Measurements from ENCODE around the gene CENPC. TPM values are rescaled to one million over a fixed set of nuclear protein-coding genes. Genes with fewer than 3 reads are reported as not detected.

The CENPC gene
- total and polyA plus RNA-seq, 2 experiments from 2014 or later = 21.6 to 24.5 TPM

- TF ChIP-seq ZNF462 (CRISPR knock-in tag; IDR thresholded peaks at IDR 0.05) (no peak), STAT1 (IDR thresholded peaks at IDR 0.05; ENCODE audit: unreplicated experiment) (no peak), POLR2AphosphoS5 (IDR thresholded peaks at IDR 0.05; ENCODE audit: low read depth) (no peak), CREB1 (CRISPR knock-in tag; IDR thresholded peaks at IDR 0.05; ENCODE audit: low read depth) (no peak), NANOG (IDR thresholded peaks at IDR 0.05; ENCODE audit: borderline replicate concordance) (no peak), ETS1 (IDR thresholded peaks at IDR 0.05) (no peak), CTCF (conservative IDR thresholded peaks at IDR 0.05; ENCODE audit: low read depth in 2 of 2) (no peak), ZNF331 (CRISPR knock-in tag; IDR thresholded peaks at IDR 0.05; ENCODE audit: low read depth) (no peak)
- TF ChIP-seq, protein P1, sequence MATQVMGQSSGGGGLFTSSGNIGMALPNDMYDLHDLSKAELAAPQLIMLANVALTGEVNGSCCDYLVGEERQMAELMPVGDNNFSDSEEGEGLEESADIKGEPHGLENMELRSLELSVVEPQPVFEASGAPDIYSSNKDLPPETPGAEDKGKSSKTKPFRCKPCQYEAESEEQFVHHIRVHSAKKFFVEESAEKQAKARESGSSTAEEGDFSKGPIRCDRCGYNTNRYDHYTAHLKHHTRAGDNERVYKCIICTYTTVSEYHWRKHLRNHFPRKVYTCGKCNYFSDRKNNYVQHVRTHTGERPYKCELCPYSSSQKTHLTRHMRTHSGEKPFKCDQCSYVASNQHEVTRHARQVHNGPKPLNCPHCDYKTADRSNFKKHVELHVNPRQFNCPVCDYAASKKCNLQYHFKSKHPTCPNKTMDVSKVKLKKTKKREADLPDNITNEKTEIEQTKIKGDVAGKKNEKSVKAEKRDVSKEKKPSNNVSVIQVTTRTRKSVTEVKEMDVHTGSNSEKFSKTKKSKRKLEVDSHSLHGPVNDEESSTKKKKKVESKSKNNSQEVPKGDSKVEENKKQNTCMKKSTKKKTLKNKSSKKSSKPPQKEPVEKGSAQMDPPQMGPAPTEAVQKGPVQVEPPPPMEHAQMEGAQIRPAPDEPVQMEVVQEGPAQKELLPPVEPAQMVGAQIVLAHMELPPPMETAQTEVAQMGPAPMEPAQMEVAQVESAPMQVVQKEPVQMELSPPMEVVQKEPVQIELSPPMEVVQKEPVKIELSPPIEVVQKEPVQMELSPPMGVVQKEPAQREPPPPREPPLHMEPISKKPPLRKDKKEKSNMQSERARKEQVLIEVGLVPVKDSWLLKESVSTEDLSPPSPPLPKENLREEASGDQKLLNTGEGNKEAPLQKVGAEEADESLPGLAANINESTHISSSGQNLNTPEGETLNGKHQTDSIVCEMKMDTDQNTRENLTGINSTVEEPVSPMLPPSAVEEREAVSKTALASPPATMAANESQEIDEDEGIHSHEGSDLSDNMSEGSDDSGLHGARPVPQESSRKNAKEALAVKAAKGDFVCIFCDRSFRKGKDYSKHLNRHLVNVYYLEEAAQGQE (IDR thresholded peaks at IDR 0.05; ENCODE audit: unreplicated experiment) = no peak
Measured at GRCh38 chr4:67546004-67546356, 677 bp upstream of the CENPC start (continued).
